DND-41 (cell line): ENCODE results near the gene COQ10B.

Experiments
- EZH2 ChIP-seq: IDR thresholded peaks from 3 replicates; pipeline ENCODE4 v1.6.1; 2012; ENCODE audit warnings: borderline replicate concordance, low read depth, mild to moderate bottlenecking, moderate library complexity, low read length, inconsistent platforms; ENCODE audit not compliant: severe bottlenecking
- TF ChIP-seq, protein P1 (sequence below): IDR thresholded peaks from 2 replicates; pipeline ENCODE4 v1.5.1; 2012; ENCODE audit warnings: borderline replicate concordance, low read length, moderate library complexity, mild to moderate bottlenecking; ENCODE audit not compliant: poor library complexity, severe bottlenecking; ENCODE audit errors: extremely low read depth

DNA sequence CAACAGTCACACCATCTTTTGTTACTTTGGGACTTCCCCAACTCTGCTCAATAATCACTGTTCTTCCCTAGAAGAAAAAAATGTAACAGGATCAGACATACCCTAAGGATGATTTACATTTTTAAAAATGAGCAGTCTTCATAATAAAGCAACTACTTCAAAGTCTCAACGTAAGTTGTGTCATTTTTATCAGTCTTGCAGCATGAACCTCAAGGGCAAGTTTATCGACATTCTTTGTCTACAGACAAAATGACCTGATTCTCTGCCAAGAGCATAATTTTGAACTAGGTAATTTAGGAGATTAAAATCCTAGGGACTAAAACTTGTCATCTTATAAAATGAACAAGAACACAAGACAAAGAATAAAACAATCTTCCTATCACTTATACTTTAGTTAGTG lies 44.0 kb downstream of the COQ10B start:
- TF ChIP-seq, protein P1, sequence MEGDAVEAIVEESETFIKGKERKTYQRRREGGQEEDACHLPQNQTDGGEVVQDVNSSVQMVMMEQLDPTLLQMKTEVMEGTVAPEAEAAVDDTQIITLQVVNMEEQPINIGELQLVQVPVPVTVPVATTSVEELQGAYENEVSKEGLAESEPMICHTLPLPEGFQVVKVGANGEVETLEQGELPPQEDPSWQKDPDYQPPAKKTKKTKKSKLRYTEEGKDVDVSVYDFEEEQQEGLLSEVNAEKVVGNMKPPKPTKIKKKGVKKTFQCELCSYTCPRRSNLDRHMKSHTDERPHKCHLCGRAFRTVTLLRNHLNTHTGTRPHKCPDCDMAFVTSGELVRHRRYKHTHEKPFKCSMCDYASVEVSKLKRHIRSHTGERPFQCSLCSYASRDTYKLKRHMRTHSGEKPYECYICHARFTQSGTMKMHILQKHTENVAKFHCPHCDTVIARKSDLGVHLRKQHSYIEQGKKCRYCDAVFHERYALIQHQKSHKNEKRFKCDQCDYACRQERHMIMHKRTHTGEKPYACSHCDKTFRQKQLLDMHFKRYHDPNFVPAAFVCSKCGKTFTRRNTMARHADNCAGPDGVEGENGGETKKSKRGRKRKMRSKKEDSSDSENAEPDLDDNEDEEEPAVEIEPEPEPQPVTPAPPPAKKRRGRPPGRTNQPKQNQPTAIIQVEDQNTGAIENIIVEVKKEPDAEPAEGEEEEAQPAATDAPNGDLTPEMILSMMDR, result no peak
- no peak for TF ChIP-seq EZH2
